Pulmonary artery endothelial cell (primary cell): ENCODE measurements around the gene CRK. TPM values are rescaled to one million over a fixed set of nuclear protein-coding genes. Genes with fewer than 3 reads are reported as not detected.
"Not testable (repeated sequence)": the region's sequence is repeated elsewhere in the genome, so short reads cannot be mapped to it uniquely, and the experiment has no call there.

Experiments used
- DNase-seq: peaks from one replicate; pipeline ENCODE4 v3.0.0-alpha.2; 2011; ENCODE audit warnings: low read depth, low spot score
- total RNA-seq: library from RNA; depleted of rRNA; stranded (reverse); fragments of >200 nt; gene quantifications from 2 replicates; pipeline ENCODE4 v1.2.3, GENCODE V29; 2014

CRK gene
- total RNA-seq, 1 donor from 2014 or later: 158 TPM

- DNase-seq: no peak
These were observed 12.0 kb upstream of the CRK start for GRCh38 chr17:1467898-1468492.

GRCh38 chr17:1467258-1467657 is 11.2 kb upstream of the CRK start:
- DNase-seq: no peak

- DNase-seq: no peak
These were observed 8.2 kb upstream of the CRK start for GRCh38 chr17:1464186-1464585.

GRCh38 chr17:1462164-1463112 is 6.4 kb upstream of the CRK start:
- DNase-seq: no peak

- no peak for DNase-seq
These were observed 5.3 kb upstream of the CRK start for GRCh38 chr17:1461198-1461944.

- DNase-seq: no peak
These were observed 4.2 kb upstream of the CRK start for GRCh38 chr17:1460233-1460632.

- no peak for DNase-seq
These were observed 688 bp downstream of the CRK start for GRCh38 chr17:1455291-1455796.

- no peak for DNase-seq
These were observed 1.5 kb downstream of the CRK start for GRCh38 chr17:1454541-1454940.

GRCh38 chr17:1453694-1454093 is 2.3 kb downstream of the CRK start:
- not testable (repeated sequence) for DNase-seq

- no peak for DNase-seq
These were observed 3.2 kb downstream of the CRK start for GRCh38 chr17:1452836-1453235.

- not testable (repeated sequence) for DNase-seq
These were observed 5.8 kb downstream of the CRK start for GRCh38 chr17:1450261-1450660.

GRCh38 chr17:1449412-1449967 is 6.5 kb downstream of the CRK start:
- DNase-seq: no peak

- DNase-seq: no peak
These were observed 9.0 kb downstream of the CRK start for GRCh38 chr17:1447052-1447451.

- DNase-seq: no peak
These were observed 9.8 kb downstream of the CRK start for GRCh38 chr17:1446201-1446600.

- not testable (repeated sequence) for DNase-seq
These were observed 10.3 kb downstream of the CRK start for GRCh38 chr17:1445695-1446094.

- not testable (repeated sequence) for DNase-seq
These were observed 13.3 kb downstream of the CRK start for GRCh38 chr17:1442721-1443120.

- DNase-seq: no peak
These were observed 13.8 kb downstream of the CRK start for GRCh38 chr17:1442187-1442586.

GRCh38 chr17:1440921-1441320 is 15.1 kb downstream of the CRK start:
- no peak for DNase-seq

- no peak for DNase-seq
These were observed 17.4 kb downstream of the CRK start for GRCh38 chr17:1438593-1439083.

GRCh38 chr17:1435326-1435725 is 20.7 kb downstream of the CRK start:
- no peak for DNase-seq

GRCh38 chr17:1434150-1434549 is 21.9 kb downstream of the CRK start:
- DNase-seq: no peak
